NCI-H82 treated with DMSO at 0.1 percent for 48 hours (cell line): ENCODE measurements around the gene PML.

Experiments used
- DNase-seq: peaks from one replicate; lab custom pipeline; 2025; ENCODE audit not compliant: unreplicated experiment; lab: John Stamatoyannopoulos, UW

Gene PML

DNA sequence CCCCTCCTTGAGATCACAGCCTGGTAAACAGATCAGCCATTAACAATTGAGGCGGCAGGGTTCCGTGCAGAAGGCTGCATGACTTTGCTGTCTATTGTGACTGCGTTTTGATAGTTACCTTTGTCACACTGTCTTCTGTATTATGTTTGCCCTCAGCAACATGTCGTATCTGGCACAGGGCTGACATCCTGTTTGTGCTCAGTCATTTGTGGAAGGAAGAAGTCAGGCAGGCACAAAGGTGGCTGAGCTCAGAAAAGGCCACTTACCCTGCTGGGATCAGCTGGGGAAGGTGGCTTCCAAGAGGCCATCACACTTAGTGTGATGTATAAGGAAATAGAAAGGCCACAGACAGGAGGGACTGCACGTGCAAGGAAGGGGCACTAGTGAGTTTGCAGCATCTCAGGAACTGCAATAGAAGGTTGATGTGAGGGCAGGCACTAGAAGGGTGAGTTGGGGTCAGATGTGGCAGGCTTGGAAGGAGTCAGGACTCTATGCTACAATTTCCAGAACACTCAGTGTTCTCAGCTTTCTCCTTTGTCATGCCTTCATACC lies 13.4 kb downstream of the PML start:
- no peak for DNase-seq

- DNase-seq: no peak
Measured at GRCh38 chr15:74008901-74009300, 14.4 kb downstream of the PML start.

GRCh38 chr15:74010929-74011540 lies 16.5 kb downstream of the PML start:
- DNase-seq: no peak

DNA sequence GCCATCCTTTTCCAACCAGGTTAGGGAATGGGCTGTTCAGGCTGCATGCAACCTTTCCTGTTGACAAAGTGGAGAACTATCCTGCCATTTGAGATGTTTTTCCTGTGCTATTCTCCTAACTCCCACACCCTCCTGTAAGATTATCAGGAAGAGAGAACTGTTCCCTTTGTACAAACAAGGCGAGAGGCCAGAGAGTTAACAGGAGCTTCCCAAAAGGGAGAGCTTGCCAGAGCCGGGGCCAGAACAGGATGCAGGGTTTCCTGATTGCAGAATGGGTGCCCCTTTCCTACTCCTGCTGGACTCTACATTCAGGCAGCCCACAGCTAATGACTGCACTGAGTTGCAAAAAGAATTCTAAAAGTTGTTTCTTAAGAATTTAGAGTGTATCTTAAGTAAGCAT lies 17.1 kb downstream of the PML start:
- no peak for DNase-seq

DNA sequence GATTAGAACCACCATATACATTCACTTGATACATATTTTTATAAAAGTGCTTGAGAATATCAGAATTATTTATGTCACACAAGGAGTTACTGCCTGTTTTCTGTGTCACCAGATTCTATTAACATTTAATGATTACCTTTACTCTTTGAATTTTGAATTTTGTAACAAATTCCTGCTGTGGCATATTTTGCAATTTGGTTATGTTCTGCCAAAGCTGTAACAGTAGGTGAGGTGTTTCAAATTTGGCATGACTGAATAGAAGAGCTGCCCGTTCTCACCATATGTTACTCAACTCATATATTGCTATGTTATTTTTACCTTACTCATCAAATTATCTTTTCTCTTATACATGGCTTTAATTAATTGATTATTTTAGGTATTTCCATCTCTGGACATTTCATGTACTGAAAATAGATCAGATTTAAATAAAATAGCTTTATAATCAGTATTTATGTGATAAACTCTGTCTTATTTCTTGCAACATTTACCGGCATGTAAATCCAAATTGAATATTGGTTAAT lies 18.9 kb downstream of the PML start:
- DNase-seq: no peak

GRCh38 chr15:74019734-74020133 lies 25.2 kb downstream of the PML start:
- DNase-seq: no peak

GRCh38 chr15:74022706-74023470 lies 28.4 kb downstream of the PML start:
- DNase-seq: no peak

- DNase-seq: no peak
Measured at GRCh38 chr15:74024687-74025086, 30.2 kb downstream of the PML start.

DNA sequence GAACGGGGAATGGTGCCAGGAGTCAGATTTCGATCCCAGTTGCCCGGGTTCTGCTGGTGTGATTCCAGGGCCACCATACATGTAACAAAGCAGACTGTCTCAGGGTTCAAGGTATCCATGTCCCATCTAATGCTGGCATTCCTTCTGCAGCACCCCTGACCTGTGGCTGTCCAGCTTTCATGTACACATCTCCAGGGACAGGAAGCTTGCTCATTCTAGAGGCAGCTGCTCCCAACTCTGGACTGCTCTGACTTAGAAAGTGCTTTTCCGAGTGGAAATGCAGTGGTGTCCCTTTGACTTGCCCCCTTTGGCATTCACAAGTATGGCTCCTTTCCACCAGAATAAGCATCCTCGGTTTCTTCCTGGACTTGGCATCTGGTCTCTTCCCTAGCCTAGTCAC lies 30.9 kb downstream of the PML start:
- DNase-seq: no peak

- DNase-seq: no peak
Measured at GRCh38 chr15:74027688-74028087, 33.2 kb downstream of the PML start.

DNA sequence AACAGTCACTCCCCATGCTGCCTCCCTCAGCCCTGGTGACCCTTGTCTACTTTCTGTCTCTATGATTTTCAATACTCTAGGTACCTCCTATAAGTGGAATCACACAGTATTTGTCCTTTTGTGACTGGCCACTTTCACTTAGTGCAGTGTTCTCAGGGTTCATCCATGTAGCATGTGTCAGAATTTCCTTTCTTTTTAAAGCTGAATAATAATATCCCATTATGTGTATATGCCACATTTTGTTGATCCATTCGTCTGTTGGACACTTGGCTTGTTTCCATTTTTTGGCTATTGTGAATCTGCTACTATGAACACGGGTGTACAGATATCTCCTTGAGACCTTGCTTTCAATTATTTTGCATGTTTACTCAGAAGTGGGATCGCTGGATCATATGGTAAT lies 34.1 kb downstream of the PML start:
- DNase-seq: no peak

DNA sequence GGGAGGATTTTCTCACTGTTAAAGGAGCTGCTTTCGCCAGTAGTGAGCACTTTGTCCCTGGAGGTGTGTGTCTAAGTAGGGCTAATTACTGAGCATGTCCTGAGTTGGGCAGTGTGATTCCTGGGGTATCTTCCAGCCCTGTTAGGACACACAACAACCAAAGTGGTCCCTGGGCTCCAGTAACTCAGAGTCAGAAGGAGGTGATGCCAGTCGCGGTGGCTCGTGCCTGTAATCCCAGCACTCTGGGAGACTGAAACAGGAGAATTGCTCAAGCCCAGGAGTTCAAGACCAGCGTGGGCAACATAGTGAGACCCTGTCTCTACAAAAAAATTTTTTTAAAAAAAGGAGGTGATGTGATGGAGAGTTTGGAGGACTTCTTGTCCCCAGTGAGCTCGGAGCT lies 37.5 kb downstream of the PML start:
- no peak for DNase-seq

- no peak for DNase-seq
Measured at GRCh38 chr15:74032606-74033561, 38.4 kb downstream of the PML start.

DNA sequence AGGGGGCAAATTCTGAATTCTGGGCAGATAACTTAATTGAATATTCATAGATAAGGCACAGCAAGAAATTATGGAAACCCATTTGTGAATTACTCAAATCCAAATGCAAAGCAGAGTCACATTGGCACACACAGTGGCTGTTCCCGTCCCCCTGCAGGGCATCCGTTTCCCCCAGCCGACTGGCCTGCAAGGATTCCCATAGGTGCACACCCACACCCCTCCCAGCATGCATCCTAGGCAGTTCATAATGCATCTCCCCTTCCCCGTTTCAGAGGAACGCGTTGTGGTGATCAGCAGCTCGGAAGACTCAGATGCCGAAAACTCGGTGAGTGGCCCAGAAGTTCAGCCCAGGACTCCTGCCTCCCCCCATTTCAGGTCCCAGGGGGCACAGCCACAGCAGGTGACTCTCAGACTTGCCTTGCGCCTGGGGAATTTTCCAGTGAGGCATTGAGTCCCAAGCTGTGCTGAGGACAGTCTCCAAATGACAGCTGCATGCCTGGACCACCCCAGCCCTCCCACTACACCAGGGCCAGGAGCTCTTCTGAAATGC lies 39.8 kb downstream of the PML start:
- DNase-seq: no peak

GRCh38 chr15:74035121-74036017 lies 40.9 kb downstream of the PML start:
- no peak for DNase-seq

DNA sequence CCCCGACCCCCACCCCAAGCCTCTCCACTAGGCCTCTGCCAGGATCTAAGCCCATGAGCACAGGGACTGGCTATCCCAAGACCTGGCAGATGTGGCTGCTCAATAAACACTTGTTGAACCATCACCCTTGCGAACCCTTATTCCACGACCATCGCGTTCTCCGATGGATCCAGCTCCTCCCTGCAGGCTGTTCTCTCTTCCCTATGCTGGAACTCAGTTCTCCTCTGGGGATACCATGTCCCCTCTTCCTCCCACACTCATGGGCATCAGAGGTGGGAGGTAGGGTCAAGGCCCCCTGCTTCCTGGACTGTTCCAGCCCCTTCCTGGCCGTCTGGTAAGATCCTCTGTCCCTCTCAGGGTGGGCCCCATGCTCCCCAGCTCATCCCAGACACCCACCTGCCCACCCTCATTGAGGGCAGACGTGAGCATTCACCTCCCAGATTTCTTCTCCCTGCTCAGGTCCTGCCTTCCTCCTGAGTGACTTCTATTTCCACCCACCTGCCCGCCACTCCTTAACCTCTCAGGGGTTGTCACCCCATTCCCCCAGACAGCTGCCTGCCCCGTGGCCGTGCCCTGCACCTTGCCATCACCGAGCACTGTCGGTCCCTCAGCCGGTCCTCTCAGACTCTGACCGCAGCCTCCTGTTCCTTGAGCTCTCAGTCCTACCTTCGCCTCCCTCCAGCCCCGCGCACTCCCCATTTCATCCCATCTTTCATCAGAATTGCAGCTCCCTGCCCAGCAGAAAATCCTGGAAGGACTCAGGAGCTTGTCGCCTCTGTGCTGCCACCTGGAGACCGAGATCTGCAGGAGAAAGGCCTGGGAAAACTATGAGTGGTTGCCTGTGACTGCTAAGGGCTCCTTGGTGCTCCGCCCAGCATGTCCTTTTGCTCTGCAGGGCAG lies 42.0 kb downstream of the PML start:
- DNase-seq: no peak

DNA sequence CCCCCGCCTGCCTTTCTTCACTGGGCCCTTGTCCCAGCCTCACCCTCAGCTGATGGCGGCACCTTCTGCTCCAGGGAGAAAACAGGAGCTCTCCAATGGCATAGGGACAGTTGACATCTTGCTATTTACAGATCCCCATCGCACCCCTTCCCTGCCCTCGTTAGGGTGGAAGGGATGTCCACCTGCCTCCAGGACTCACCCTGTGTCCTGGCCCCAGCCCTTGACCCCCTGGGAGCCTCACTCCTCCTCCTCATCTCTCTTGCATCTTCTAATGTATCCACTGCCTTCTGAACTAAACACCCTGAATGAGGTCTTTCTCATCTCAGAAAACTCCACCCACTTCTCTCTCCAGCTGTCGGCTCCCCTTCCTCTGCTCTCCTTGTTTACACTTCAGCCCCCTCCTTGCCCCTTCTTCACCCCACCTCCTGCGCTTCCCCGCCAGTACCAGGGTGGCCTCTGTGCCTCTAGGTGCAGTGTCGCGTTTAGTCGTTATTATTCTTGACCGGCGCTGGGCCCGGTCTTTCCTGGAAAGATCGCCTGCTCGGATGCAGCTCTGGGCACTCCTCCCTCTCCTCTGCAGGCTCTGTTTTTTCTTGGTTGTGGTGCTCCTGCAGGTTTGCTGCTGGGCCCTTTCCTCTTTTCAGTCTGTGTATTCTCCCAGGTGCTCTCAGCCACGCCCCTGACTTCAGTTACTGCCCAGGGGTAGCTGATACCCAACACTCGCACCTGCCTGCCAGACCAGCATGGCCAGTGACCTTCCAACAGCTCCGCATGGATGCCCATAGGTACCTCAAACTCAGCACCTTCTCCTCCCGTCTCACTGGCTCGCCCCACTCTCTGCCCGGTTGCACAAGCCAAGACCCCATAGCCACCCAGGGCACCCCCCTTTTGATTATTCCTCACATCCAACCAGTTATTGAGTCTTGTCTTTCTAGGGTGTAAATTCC lies 42.9 kb downstream of the PML start:
- DNase-seq: no peak
